GM19467 (cell line): ENCODE results near the gene KRT9.
"Not testable (repeated sequence)": the region's sequence is repeated elsewhere in the genome, so short reads cannot be mapped to it uniquely, and the experiment has no call there.

ENCODE experiments used
- ATAC-seq: cut with Tn5 transposase; IDR thresholded peaks from one replicate; pipeline ENCODE4 v1.9.1; 2021; ENCODE audit warnings: mild to moderate bottlenecking, moderate library complexity; ENCODE audit not compliant: unreplicated experiment

Gene KRT9

DNA sequence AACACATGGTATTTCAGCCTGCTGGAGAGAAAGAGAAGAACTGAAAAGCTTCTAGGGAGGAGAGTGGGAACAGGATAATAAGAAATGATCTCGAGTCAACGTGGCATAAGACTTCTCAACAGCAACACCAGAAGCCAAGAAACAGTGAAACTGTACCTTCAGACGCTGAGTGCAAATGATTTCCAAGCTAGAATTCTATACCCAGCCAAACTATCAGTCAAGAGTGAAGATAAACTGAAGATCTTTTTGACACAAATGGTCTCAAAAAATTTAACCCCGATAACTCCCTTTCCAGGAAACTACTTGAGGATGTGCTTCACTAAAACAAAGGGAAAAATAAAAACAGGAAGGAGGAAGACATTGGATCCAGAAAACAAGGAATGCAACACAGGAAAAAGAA is 35.1 kb upstream of the KRT9 start:
- ATAC-seq = not testable (repeated sequence)

DNA sequence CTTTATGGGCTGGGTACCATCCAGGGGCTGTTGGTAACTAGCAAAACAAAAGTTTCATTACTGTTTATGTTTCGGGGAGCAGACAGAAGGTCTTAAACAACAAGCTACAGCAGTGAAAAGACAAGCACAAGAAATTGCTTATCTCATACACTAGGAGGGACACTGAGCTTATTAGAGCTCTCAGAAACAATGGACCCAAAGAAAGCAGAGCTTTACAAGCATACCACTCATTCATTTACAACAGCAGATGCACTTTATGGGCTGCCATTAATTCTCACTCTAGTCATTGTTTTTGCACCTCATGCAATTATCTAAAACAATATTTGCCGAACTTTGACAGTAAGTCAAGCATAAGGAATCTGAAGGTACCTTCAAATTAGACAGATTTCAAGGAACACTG is 30.7 kb upstream of the KRT9 start:
- no peak for ATAC-seq

DNA sequence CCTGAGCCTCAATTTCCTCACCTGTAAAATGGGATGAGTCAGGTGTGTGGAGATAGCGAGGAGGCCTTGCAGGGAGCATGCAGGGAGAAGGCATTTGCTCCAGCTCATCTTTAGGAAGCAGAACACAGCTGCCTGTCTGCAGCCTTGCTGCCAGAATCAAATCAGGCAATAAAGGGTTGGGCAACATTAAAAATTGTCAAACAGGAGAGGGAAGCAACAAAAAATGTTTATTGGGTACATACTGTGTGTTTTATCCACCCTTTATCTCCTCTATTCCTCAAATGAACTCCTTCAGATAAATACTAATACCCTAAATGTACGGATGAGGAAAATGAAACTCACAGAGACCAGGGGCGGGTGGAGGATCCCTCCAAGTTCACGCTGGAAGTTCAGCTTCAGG is 28.5 kb upstream of the KRT9 start:
- no peak for ATAC-seq

DNA sequence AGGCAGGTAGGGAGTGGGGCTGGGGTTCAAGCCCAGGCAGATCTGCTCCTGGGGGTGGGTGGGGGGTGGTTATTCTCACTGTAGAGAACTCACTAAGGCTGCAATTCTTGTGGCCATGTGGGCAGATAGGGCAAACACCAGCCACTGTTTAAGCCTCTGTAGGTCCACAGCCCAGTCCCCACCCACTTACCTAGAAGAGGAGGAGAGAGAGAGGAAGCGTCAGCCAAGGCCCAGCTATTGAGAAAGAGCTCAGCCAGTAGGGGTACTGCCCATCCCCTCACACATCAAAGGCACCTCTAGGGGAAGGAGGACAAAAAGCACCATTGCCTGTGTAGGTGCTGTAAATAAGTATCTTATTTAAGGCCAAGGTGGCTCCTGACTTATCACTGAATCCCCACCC is 27.8 kb upstream of the KRT9 start:
- ATAC-seq = no peak

DNA sequence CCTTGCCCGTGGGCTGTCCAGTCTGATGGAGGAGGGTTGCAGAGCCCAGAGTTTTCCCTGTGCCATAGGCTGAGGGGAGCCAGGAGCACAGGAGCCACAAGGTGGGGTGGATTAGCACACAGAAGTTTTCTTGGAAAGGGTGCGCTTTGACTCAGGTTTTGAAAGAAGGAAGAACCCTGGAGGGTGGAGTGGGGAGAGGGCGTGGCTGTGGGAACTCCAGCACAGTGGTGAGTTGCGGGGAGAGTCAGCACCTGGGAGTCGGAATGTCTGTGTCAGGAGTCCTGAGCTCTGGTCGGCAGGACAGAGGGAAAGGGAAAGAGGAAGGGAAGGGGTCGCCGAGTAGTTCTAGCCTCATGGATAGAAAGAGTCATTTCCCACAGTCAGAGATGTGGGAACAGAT is 23.7 kb upstream of the KRT9 start:
- no peak for ATAC-seq

DNA sequence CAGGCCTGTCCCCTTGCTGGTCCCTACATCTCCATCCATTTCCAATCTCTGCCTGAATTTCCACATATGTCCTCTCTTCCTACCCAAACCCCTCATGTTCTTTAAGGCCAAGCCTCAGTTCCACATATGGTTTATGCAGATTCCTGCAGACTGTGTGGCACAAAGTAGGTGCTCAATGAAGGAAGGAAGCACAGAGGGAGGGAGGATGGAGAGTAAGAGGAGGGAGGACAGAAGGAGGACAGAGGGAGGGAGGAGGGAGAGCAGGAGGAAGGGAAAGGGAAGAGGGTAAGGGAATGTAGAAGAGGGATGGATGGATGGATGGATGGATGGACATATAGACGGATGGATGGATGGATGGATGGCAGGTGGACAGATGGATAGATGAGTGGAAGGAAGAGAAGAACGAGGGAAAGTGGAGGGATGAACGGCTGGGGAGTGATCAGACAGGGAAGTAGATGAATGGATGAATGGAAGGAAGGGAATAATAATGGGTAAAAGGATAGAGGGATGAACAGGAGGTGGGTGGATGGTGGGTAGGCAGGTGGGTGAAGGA is 22.6 kb upstream of the KRT9 start:
- no peak for ATAC-seq

DNA sequence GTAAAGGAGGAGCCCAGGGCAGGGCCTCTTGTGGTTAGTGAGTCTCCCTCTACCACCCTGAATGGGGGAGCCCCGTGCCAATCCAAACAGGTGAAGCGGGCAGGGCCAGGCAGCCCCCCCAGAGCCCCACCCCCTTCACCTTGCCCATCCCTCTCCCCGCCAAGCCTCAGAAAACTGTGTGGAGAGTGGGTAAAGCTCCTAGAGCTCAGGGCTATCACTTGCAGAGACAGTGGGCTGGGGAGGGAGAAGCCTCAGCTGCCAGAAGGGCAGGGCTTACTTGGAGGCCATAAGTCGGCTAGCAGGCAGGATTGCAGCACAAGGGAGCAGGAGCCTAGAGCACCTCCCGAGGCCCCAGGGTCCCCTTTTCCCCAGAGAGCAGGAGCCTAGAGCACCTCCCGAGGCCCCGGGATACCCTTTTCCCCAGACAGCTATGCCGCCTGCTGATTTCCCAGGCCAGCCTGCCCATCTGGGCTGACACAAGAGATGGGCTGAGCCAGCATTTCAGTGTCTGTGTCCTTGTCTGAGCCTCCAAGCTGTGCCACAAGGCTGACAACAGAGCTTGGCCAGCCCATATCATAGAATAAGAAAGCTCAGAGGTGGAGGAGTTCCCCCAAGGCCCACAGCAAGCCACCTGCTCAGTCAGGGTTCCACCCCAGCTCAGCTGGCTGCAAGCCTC is 21.6 kb upstream of the KRT9 start:
- no peak for ATAC-seq

DNA sequence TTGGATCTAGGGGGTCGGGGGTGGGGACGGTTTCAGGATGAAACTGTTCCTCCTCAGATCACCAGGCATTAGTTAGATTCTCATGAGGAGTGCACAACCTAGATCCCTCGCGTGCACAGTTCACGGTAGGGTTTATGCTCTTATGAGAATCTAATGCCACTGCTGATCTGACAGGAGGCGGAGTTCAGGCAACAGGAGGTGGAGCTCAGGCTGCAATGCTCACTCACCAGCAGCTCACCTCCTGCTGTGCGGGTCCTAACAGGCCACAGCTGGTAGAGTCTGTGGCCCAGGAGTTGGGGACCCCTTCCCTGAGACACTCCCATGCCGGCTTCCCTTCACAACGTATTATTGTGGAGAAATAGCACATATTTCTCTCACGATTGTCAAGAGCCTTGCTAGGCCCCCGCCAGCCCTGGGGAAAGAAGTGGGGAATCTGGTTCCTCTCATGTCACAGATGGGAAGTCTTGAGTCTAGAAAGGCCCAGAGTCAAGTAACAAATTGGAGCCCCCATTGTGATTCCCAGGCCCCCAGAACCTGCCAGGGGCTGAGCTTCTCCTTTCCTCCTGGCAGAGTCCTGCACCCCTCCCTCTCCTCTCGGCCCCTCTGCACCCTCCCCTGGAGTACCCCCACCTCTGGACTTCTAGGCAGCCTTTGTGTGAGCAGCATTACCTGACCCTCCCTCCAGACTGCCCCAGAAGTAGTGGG is 20.9 kb upstream of the KRT9 start:
- no peak for ATAC-seq

DNA sequence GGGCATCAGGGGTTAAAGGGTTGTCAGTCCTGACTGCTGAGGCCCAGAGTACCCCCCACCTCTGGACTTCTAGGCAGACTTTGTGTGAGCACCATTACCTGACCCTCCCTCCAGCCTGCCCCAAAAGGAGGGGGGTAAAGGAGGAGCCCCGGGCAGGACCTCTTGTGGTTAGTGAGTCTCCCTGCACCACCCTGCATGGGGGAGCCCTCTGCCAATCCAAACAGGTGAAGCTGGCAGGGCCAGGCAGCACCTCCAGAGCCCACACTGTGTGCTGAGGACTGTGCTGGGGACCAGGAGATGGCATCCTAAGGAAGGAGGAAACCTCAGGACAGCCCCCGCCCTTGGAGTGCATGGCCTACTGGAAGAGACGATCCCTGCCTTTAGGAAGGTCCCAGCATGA is 17.4 kb upstream of the KRT9 start:
- ATAC-seq = no peak

DNA sequence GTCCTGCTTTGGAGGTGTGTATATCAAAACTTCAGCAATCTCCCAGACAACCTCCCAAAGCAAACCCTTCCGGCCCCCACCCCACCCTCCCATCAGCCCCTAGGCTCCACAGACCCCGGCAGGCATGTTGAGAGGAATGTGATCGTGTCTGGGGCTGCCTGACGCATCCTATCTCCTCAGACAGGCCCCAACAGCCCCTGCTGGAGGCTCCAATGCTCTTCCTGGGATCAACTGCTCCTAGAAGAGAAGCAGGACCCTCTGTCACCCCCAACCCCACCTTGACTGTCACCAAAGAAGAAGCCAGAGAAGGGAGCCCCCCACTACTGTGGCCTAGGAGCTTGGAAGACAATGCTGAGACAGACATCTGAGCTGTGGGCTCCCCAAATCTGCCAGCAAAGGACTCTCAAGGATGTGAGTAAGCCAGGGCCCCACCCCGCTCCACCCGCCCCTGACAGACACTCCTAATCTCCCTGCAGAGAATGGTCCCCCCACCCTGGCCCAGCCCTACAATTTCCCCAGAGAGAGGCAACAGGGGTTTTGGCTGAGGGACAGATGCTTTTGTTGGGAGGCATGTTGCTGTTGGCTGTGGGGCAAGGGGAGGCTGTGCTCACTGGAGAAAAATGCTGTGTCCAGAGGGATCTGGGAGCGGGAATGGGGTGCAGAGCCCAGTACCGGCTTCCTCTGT is 16.4 kb upstream of the KRT9 start:
- ATAC-seq = no peak

DNA sequence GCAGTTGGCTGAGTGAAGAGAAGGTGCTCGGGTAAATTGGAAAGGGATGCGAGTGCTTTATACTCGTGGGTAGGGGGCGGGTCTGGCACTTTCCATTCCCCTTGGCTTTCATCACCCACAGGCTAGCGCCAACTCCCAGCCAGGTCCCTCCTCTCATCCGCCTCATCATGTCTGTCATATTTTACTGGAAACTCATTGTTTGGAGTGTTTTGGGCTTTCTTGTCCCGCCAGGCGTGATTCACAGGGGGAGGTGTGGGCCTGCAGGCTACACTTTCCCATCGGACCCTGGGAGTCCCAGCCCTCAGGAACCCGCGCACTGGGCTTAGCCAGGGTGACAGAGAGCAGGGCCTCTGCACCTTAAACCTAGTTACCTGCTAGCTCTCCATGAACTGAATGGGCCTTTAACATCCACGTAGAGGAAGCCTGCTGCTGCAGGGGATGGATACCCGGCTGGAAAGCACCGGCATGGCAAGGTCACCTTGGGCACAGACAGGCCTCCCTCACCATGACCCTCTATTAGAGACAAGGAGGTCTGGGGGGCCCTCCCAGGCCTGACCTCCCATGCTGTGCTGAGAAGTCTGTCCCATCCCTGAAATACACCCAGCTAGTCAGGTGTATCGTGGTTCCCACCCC is 15.1 kb upstream of the KRT9 start, which contains the start of gene KRT14:
Gene KRT14, minus strand, starts transcription at position 33 of the 633 bp plus-strand sequence. CDS start 61 bp downstream, outside the sequence.
- no peak for ATAC-seq

DNA sequence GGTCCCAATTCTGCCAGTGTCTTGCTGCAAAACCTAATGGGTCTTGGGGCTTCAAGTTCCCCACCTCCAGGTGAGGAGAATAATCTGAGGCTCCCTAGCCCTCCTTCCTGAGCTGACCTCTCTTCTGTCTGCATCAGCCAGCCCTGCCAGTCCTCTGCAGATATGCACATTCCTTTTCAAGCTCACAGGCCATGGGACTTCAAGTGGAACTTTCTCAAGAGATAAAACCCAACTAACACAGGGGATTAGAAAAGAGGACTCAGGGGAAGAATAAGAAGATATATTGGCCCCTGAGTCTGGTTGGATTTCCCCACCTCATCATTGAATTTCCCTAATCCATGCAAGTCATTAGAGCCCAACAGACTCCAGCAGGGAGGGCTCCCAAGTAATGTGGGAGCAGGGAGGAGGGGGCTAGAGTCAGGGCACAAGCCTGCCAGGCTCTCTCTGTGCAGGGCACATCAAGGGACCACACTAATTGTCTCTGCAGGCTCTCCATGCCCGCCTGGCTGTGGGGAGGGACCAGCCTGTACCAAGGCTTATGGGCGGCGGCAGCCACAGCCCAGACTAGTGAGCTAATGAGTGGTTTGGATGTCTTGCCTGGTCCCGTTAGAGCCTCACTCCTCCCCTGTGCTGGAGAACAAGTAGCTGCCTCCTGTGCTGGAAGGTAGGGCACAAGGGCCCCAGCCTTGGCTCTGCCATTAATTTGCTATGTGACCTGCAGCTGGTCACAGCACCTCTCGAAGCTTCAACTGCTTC is 13.6 kb upstream of the KRT9 start:
- no peak for ATAC-seq

DNA sequence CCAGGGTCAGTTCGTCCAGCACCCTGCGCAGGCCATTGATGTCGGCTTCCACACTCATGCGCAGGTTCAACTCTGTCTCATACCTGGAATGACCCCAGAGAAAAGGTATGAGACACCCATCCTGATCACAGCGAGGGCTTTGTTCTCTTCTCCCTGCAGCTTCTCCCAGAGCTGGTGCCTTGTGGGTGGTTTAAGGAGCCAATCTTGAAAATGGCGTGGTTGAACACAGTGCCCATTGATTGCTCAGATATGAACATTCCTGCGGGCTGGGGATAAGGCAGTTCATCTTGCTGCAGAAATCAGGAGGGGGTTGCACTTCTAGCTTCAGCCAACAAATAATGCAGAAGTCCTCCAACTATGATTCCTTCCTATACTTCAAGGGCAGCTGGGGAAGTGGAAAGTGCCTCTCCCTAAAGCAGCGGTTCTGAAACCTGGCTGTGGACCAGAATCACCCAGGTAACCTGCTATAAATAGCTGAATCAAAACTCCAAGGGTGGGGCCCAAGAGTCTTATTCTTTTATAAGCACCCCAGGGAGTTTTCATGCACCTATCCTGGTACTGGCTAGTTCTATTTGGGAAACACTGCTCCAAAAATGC is 12.6 kb upstream of the KRT9 start:
- not testable (repeated sequence) for ATAC-seq

DNA sequence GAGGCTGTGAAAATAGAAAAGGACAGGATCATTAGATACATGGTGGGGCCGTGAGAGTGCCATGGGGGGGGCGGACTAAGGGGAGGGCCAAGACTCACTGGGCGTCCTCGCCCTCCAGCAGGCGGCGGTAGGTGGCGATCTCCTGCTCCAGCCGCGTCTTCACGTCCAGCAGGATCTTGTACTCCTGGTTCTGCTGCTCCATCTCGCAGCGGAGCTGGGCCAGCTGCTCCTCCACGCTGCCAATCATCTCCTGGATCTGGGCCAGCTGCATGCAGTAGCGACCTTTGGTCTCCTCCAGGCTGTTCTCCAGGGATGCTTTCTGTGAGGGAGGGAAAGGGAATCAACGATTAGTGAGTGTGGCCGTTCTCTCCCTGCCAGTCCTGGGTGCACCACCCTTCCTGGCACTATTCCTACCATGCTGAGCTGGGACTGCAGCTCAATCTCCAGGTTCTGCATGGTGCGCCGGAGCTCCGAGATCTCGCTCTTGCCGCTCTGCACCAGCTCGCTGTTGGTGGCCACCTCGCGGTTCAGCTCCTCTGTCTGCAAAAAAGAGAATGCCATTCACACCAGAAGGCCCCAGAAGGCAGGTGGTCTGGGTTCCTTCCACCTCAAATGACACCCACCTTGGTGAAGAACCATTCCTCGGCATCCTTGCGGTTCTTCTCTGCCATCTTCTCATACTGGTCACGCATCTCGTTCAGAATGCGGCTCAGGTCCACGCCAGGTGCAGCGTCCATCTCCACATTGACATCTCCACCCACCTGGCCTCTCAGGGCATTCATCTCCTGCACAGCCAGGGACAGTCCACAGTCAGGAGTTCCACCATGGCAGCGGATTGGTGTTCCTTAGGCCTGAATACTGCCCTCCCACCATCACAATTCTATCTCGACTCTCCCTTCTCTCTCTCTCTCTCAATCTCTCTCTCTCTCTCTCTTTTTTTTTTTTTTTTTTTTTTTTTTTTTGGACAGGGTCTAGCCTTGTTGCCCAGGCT is 11.6 kb upstream of the KRT9 start:
- ATAC-seq = no peak

DNA sequence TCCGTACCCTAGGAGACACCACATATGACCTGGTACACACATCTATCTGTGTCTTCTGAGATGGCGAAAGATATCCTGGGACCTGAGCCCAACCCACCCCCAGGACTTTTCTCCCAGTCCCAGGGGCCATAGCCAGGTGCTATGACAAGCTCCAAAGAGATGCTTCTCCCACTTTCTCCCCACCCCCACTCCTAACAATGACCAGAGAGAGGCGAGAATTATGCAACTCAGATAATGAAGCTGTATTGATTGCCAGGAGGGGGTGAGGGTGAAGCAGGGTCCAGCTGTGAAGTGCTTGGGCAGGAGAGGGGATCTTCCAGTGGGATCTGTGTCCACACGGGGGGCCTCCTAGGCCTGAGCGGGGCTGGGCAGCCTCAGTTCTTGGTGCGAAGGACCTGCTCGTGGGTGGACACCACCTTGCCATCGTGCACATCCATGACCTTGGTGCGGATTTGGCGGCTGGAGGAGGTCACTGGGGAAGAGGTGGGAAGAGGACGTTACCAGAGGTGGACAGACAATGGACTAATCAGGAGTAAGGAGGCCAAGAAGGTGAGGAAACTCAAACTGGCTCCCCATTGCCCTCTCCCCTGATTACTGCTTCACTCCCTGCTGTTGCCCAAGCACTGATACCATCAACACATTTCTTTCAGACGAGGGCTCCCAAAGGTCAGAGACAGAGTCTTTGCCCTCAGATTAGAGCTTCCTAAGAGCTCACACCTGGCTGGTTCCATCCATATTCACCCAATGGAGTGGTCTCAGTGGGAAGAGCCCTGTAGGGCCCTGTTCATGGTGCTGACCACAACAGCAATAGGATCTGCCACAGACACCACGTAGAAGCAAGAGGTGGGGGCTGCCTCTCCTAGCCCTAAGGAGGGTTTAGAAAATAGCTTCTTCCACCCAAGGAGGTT is 10.5 kb upstream of the KRT9 start:
- ATAC-seq = not testable (repeated sequence)

DNA sequence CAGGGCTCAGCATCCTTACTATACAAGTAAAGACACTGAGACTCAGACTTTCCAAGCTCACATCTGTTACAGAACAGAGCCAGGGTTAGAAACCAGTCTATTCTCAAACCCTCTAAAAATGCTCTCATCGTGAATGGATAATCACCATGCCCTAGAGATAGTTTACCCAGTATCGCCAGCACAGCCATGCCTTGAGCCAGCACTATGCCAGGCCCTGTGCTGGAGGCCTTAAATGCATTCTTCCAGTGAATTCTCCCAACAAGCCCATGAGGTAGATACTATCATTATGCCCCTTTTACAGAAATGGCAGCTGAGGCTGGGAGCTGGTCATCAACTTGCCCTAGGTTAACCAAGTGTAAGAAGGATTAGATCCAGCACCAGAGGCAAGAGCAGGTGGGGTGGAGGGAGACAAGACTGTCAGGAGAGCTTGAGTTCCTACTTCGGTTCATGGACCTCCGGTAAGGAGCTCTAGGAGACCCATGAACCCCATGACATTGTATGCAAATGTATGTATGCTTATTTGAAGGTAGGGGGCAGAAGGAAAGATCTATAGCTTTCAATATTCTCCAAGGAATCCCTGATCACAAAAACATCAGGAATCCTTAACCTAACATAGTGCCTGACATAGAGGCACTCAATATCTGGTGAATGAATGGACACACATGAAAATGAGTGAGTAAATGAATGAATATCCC is 9.7 kb upstream of the KRT9 start:
- no peak for ATAC-seq

DNA sequence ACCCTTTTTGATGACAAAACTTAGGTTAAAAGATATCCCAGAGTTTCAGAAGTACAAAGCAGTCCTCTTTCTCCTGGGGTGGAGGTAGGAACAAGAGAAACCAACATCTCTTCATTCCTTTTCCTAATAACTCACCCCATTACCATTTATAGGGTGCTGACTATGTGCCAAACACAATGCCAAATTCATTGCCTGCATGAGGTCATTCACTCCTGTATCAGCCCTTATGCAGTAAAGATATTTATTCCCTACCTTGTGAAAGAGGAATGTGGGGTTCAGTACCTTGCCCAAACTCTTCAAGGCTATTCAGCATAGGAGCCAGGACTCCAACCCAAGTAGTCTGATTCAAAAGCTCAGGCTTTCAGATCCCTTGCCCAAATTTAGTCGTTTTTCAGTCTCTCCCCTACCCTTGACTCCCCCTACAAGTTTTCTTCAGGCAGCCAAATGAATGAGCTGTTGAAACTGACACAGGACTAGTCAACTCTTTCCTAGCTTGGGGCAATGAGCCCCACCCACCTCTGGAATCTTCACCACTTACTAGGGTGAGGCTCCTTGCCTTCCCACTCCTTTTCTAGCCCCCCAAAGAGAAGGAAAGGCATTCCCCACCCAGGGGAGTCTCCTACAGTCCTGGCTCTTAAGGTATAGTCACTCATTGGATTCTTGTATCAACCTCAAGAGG is 9.0 kb upstream of the KRT9 start:
- ATAC-seq = no peak
